NK-92 treated with Interleukin-12 subunit alpha and Interleukin-12 subunit beta, amount 100 ng/mL, for 24 hours (cell line): ENCODE measurements around the gene SLC35A4.
"Not testable (repeated sequence)": the region's sequence is repeated elsewhere in the genome, so short reads cannot be mapped to it uniquely, and the experiment has no call there.

Source experiments
- DNase-seq: peaks from one replicate; lab custom pipeline; 2025; lab: John Stamatoyannopoulos, UW

The SLC35A4 gene

DNA sequence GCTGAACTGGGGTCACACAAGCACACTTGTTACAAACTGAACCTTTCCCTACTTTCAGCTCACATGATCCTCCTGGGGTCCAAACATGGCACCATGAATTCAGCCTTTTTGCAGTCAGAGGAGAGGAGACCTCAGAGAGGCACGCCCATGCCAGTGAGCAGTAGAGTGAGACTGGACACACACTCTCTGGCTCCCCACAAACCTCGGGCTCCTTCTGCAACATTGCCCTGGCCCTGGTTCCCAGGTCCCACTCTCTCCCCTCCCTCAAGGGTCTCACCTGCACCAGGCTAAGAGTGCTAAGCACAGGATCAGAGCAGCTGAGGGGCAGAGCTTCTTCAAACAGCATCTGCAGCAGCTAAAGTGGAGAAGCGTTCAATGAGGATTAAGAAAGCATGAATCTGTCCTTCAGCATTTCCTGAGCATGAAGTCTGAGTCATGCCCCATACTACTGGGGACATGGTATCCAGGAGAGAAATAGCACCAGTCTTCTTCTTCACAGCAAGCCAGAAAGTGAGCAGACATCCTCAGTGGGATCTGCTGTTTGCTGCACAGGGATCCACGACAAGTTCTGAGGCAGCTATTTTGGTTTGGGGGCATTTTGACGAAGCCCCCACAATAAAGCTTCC lies 27.2 kb downstream of the SLC35A4 start:
- DNase-seq, result no peak

DNA sequence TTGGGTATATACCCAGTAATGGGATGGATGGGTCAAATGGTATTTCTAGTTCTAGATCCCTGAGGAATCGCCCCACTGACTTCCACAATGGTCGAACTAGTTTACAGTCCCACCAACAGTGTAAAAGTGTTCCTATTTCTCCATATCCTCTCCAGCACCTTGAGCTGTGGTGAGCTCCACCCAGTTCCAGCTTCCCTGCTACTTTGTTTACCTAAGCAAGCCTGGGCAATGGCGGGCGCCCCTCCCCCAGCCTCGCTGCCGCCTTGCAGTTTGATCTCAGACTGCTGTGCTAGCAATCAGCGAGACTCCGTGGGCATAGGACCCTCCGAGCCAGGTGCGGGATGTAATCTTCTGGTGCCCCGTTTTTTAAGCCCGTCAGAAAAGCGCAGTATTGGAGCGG lies 28.4 kb downstream of the SLC35A4 start:
- not testable (repeated sequence) for DNase-seq

DNA sequence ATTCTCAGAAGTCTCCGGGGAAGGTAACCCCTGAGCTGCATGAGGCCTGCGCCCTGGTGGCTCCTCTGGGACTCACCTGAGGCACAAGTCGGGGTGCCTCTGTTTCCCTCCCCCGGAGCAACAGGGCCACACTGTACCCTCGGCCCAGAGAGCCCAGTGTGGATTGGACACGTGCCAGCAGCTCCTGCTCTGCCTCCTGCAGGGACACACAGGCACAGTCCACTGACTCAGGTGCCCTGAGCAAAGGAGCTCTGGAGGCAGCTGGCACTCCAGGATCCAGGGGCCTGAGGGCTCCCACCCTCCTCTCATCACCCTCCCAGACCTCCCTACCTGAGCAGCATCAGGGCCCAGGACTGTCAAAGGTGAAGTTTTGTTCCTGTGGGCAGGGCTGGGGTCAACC lies 29.5 kb downstream of the SLC35A4 start:
- DNase-seq, result no peak

DNA sequence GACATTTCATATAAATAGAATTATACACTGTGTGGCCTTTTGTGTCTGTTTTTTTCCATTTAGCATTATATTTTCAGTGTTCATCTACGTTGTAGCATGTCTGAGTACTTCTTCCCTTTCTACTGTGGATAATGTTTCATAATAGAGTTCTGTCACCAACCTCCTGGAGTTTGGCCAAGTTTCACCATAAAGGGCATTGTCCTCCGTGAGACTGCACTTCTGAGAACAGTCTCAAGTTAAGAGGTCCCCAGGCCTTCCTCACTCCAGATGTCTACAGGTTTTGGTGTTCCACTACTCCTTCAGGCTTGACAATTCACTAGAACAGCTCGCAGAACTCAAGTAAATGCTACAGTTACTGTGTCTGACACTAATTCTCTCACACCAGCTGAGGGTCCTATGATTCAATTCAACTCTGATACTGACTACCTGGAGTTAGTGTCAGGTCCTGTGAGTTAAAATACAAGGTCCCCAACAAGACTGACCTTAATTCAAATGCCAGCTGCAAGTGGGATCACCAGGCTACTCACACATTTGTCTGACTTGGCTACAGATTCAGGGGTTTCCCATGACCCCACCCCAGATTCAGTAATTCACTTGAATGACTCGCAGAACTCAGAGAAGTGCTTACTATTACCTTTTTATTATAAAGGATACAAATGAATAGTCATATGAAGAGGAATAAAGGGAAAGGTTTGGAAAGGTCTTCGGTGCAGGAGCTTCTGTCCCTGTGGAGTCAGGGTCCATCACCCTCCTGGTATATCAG lies 31.1 kb downstream of the SLC35A4 start:
- no peak for DNase-seq

DNA sequence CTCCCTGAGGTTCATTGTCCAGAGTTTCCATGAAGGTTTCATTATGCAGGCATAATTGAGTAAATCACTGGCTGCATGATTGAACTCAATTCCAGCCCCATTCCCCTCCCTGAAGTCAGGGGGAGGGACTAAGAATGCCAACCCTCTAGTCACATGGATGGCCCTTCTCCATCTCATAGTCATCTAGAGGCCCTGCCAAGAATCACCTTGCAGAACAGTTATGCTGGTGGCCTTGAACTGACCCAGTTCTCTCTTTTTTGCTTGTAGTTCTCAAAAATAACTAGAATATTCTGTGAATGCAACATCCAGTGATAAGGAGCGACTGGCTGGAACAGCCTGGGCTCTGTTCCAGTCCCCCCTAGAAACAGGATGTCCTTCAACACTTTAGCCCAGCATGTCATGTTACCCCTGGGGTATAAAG lies 31.7 kb downstream of the SLC35A4 start:
- DNase-seq, result no peak

DNA sequence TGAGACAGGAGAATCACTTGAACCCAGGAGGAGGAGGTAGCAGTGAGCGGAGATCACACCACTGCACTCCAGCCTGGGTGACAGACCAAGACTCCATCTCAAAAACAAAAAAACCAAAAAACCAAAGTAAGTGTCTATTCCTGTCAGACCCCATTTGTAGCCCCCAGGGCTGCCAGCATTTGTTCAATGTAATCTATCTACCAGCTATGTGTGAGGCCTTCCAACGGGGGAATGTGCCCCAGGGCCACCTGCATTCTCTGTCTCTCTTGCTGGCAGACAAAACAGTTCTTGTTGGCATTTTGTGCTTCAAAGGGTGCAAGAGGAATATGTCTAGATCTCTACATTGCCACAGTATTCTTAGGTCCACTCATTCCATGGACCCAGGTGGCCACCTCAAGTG lies 34.2 kb downstream of the SLC35A4 start:
- no peak for DNase-seq

DNA sequence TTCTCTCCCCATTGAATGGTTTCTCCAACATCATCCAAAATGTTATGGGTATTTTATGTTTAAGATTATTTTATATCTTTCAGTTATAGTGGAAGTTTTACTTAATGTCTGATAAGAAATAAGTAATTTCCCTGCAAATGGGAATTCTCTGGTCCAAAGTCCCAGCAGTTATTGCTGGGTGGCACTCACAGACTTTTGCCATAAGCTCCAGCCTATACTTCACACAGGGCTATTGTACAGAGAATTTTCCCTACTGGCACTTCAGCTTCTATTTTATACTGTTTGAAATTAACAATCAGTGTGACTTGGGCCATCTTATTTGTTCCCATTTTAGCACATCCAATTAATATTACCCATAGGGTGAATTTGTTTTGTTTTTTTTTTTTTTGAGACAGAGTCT lies 35.5 kb downstream of the SLC35A4 start:
- DNase-seq, result no peak

DNA sequence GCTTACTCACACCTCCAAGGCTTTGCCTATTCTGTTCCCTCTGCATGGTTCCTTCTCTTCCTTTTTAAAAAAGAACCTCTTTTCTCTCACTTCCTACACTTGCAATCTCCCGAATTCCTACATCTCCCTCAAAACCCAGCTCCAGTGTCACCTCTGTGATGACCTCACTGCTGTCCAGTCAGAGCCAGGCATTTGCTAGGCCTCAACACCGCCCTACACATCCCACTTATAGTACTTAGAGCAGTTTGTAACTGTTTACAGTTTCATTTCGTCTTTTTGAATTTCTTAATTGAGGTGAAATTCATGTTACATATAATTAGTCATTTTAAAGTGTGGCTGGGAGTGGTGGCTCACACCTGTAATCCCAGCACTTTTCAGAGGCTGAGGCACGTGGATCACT lies 37.5 kb downstream of the SLC35A4 start:
- DNase-seq, result no peak

DNA sequence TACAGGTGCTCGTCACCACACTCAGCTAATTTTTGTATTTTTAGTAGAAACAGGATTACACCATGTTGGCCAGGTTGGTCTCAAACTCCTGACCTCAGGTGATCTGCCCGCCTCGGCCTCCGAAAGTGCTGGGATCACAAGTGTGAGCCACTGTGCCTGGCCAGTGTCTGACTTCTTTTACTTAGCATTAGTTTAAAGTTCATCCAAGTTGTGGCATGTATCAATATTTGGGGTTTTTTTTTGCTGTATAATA lies 38.7 kb downstream of the SLC35A4 start:
- not testable (repeated sequence) for DNase-seq

DNA sequence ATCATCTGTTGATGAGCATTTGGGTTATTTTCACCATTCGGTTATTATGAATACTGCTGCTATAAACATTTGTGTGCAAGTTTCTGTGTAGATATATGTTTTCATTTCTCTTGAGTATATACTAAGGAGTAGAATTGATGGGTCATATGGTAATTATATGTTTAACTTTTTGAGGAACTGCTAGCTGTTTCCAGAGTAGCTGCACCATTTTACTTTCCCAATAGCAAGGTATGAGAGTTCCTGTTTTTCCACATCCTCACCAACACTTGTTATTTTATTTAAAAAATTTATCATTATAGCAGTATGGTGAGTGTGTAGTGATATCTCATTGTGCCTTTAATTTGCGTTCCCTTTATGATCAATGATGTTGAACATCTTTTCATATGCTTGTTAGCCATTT lies 39.1 kb downstream of the SLC35A4 start:
- DNase-seq, result no peak

DNA sequence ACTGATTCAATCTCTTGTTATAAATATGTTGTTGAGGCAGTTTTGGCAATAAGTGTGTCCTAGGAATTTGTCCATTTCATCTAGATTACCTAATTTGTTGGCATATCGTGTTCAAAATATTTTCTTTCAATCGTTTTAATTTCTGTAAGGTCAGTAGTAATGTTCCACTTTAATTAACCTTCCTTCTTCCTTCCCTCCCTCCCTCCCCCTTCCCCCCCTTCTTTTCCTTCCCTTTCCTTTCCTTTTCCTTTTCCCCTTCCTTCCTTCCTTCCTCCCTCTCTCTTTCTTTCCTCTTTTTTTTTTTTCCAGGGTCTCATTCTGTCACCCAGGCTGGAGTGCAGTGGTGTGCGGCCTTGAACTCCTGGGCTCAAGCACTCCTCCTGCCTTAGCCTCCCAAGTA lies 41.3 kb downstream of the SLC35A4 start:
- DNase-seq, result no peak

DNA sequence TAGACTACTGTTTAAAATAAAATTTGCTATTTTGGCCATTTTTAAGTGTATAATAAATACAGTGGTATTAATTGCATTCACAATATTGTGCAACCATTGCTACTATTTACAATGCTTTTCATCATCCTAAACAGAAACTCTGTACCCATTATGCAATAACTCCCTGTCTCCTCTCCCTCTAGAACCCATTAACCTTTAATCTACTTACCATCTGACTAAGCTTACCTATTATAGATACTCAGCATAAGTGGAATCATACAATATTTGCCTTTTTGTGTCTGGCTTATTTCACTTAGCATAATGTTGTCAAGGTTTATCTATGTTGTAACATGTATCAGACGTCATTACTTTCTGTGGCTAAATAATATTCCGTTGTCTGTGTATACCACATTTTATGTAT lies 42.4 kb downstream of the SLC35A4 start:
- DNase-seq, result no peak

DNA sequence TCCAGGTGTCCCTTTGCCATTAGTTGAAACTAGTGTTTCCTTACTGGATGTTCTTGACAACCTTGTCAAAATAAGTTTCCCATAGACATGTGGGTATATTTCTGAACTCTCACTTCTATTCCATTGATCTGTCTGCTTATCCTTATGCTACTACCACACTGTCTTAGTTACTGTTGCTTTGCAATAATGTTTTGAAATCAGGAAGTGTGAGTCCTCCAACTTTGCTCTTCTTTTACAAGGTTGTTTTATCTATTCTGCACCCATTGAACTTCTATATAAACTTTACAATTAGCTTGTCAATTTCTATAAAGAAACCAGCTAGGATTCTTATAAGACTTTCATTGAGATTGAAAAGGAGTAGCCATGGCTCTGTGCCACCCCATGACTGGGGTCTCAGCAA lies 44.1 kb downstream of the SLC35A4 start:
- DNase-seq, result no peak

DNA sequence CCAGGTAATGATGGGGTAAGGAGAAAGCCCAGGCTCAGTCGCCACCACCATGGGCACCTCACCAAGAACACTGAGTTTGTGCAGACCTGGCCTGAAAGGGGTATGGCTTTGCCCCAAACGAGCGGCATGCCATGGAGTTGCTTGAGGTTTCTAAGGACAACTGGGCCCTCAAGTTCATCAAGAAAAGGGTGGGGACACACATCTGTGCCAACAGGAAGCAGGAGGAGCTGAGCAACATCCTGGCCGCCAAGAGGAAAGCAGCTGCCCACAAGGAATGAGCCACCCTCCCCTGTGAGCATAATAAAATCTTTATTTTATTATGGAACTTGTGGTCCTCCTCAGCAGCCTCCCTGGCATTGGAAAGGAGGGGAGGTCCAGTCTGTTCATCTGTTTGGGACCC lies 44.5 kb downstream of the SLC35A4 start:
- DNase-seq, result no peak

DNA sequence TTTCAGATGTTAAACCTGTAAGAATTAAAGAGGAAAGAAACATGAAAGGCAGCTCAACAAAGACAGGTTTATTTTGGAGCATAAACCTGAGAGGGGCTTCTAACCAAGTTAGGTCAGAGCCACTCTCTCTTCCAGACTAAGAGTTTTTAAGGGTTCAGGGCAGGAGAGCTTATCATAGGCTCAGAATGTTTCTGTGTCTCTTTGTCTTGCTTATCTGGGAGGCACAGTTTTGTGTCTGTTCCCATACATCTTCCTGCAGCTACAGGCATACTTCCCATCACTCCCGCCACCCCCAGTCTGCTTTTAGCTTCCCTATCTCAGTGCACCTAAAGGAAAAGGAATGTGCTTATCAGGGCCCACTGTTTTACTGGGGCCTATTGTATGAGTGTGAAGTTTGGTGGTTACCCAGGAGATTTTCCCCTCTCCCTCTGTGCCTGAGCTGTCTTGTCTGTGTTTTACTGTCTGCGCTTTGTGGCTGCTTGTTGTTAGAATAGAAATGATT lies 46.4 kb downstream of the SLC35A4 start:
- DNase-seq, result no peak
